Colonic mucosa (tissue), 4 donors: ENCODE results near the gene TNIP3. TPM values are rescaled to one million over a fixed set of nuclear protein-coding genes. Genes with fewer than 3 reads are reported as not detected.

ENCODE experiments used
- DNase-seq: peaks from one replicate; pipeline ENCODE4 v3.0.0-alpha.2; 2020
- H3K27ac ChIP-seq: fragments of 200-600 bp; one replicate; pipeline ENCODE4 v1.8.0; 2021
- H3K27me3 ChIP-seq: fragments of 200-600 bp; one replicate; pipeline ENCODE4 v1.8.0; 2021
- H3K36me3 ChIP-seq: fragments of 200-600 bp; one replicate; pipeline ENCODE4 v1.8.0; 2021
- H3K4me1 ChIP-seq: fragments of 200-600 bp; one replicate; pipeline ENCODE4 v1.8.0; 2021; ENCODE audit warnings: mild to moderate bottlenecking
- H3K4me3 ChIP-seq: fragments of 200-600 bp; one replicate; pipeline ENCODE4 v1.8.0; 2021
- H3K9ac ChIP-seq, 2 donors: one replicate each; pipeline ENCODE4 v1.7.0; 2013; ENCODE audit warnings: control low read depth in 2 of 2, low read depth in 2 of 2, low read length in 2 of 2
- H3K9me3 ChIP-seq: fragments of 200-600 bp; one replicate; pipeline ENCODE4 v1.8.0; 2021
- intact Hi-C: fragments of 100-400 bp; cut with DNase I; formaldehyde crosslinking; loops from one replicate; pipeline ENCODE4 v1.14.1; 2022
- total RNA-seq, 2 donors: library from RNA; stranded (reverse); fragmentation: NEBNext Ultra II Directional in 1 of 2; extraction: Animal tissue kit (Norgen Biotek cat#: 25700) in 1 of 2; gene quantifications; one replicate each; pipeline ENCODE4 v1.2.1, GENCODE V29; 2021
- TF ChIP-seq, protein P1 (sequence below): fragments of 200-600 bp; IDR thresholded peaks from one replicate; pipeline ENCODE4 v1.8.0; 2022; ENCODE audit warnings: antibody characterized with exemption, mild to moderate bottlenecking
- donor health status: healthy.
- donor health status: DM: no; HTN: no; CAD: no.
- donor health status: DM: no; HTN: no; CAD: no.

TNIP3 gene
- total RNA-seq, 2 donors from 2014 or later, result 0.40 to 1.2 TPM

DNA sequence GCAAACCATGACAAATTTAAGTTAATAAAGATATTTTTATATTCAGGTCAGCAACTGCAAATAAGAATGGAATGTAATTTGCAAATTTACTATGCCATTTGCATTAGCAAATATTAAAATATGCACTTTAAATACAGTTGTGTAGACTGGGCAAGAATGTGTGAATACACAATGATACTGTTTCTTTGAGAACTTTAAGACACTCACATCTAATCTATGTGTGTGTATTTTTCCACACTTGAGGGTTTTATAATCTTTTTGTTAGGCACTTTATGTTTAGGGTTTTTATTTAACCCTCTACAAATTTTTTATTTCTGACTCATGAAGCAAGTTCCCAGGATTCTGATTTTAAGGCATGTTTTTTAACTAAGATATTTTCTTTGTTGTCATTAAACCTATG lies 67.9 kb downstream of the TNIP3 start:
- intact Hi-C loops, result loop anchor here (2.0 to 10.0 kb wide), 4 partner anchors 261 to 1021 kb away; no protein-coding TSS in a partner anchor
- H3K9me3 ChIP-seq, result no peaks in the 10 kb centered on the region

DNA sequence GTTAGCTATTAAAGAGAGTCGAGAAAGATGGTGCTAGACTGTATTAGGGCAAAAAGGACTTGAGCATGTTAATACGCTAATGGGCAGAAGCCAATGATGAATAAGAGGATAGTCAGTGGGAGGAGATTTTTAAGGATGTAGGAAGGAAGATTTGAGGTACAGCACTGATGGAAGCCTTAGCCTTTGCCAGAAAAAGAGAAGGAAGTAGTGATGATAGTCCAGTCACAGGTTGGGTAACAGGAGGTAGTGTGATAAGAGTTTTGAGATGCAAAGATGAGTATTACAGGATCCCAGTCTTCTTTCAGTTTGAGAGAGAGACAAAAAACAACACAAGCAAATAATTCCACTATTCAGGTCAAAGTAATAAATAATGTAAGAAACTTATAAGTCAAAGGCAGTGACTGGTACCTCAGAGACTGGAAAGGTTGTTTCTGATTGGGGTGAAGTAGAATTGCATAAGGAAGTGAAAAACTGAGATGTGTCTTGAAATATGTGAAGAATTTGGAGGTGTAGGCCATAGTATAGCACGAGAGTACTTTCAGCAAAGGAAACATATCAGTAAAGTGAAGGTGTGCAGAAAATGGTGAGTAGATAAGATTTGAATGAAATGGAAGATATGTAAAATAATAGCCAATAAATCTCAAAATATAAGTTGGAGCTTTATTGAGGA lies 69.7 kb downstream of the TNIP3 start:
- H3K4me3 ChIP-seq, result no peak overlapping the region
- H3K4me1 ChIP-seq, result no peaks in the 10 kb centered on the region
- no peak overlapping the region for H3K9ac ChIP-seq
- TF ChIP-seq, protein P1, sequence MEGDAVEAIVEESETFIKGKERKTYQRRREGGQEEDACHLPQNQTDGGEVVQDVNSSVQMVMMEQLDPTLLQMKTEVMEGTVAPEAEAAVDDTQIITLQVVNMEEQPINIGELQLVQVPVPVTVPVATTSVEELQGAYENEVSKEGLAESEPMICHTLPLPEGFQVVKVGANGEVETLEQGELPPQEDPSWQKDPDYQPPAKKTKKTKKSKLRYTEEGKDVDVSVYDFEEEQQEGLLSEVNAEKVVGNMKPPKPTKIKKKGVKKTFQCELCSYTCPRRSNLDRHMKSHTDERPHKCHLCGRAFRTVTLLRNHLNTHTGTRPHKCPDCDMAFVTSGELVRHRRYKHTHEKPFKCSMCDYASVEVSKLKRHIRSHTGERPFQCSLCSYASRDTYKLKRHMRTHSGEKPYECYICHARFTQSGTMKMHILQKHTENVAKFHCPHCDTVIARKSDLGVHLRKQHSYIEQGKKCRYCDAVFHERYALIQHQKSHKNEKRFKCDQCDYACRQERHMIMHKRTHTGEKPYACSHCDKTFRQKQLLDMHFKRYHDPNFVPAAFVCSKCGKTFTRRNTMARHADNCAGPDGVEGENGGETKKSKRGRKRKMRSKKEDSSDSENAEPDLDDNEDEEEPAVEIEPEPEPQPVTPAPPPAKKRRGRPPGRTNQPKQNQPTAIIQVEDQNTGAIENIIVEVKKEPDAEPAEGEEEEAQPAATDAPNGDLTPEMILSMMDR, result no peak
- no peaks in the 10 kb centered on the region for H3K27me3 ChIP-seq
- intact Hi-C loops, result loop anchor here (10.0 kb wide), 2 partner anchors 260 to 1020 kb away; no protein-coding TSS in a partner anchor
- no peak for DNase-seq
- H3K36me3 ChIP-seq, result no peaks in the 10 kb centered on the region
- H3K27ac ChIP-seq, result no peak overlapping the region
- no peaks in the 10 kb centered on the region for H3K9me3 ChIP-seq

More for the DNA sequence above, 67.9 kb downstream of the TNIP3 start:
- no peak for DNase-seq
- Histone ChIP-seq H3K4me3 (no peak overlapping the region), H3K9ac (no peak overlapping the region), H3K36me3 (no peaks in the 10 kb centered on the region), H3K27ac (no peak overlapping the region), H3K27me3 (no peaks in the 10 kb centered on the region), H3K4me1 (no peaks in the 10 kb centered on the region)
- TF ChIP-seq, protein P1, result no peak

DNA sequence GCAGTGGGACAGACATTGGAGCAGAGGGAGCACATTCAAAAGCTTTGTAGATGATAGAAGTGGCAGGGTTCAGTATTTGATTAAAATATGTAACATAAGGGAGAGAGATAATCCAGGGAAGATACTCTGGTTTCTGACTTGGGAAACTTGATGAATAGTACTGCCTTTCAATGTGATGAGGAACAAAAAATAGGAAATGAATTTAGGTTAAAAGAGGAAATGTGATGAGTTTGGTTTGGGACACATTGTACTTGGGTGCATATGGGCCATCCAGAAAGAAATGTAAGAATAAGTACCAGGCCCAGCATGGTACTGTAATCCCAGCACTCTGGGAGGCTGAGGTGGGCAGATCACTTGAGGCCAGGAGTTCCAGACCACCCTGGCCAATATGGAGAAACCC lies 70.9 kb downstream of the TNIP3 start:
- no peak overlapping the region for H3K9ac ChIP-seq
- H3K36me3 ChIP-seq, result no peaks in the 10 kb centered on the region
- TF ChIP-seq, protein P1, result no peak
- H3K4me1 ChIP-seq, result no peaks in the 10 kb centered on the region
- DNase-seq, result no peak
- H3K27me3 ChIP-seq, result no peaks in the 10 kb centered on the region
- H3K9me3 ChIP-seq, result no peaks in the 10 kb centered on the region
- intact Hi-C loops, result loop anchor here (10.0 kb wide), 2 partner anchors 258 to 1018 kb away; no protein-coding TSS in a partner anchor
- H3K27ac ChIP-seq, result no peak overlapping the region
- no peak overlapping the region for H3K4me3 ChIP-seq

DNA sequence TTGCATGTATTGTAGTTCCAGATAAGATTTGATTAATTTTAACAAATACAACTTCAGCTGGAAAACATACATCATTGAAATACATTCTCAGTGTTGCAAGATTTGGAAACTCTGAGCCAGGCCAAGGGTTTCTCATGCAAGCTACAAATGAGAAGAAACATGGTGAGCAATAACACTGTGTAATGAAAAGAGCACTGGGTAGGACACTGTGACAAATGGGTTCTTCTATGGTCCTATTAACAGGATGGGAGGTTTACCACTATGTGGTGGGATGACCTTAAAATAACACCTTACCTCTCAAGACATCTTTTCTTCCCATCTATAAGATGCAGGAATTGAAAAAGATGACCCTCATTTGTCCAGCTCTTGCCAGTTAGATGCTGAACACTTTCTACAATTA lies 72.2 kb downstream of the TNIP3 start:
- no peak overlapping the region for H3K9ac ChIP-seq
- H3K9me3 ChIP-seq, result no peaks in the 10 kb centered on the region
- no peaks in the 10 kb centered on the region for H3K4me1 ChIP-seq
- no peak overlapping the region for H3K4me3 ChIP-seq
- H3K36me3 ChIP-seq, result no peaks in the 10 kb centered on the region
- no peaks in the 10 kb centered on the region for H3K27me3 ChIP-seq
- no peak for DNase-seq
- TF ChIP-seq, protein P1, result no peak
- H3K27ac ChIP-seq, result no peak overlapping the region
- intact Hi-C loops, result loop anchor here (10.0 kb wide), 2 partner anchors 257 to 1017 kb away; no protein-coding TSS in a partner anchor

DNA sequence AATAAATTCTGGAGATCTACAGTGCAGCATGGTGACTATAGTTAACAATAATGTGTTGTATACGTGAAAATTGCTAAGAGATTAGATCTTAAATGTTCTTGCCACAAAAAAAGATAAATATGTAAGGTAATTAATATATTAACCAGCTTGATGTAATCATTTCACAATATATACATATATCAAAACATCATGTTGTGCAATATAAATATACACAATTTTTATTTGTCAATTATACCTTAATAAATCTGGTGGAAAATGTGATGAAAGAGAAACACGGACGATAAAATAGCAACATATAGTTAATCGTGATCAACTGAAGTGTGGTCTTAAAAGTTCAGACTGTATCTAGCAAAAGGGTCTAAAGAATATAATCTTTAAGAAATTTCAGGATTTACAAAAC lies 75.3 kb downstream of the TNIP3 start:
- no peaks in the 10 kb centered on the region for H3K4me1 ChIP-seq
- intact Hi-C loops, result no loop called here
- TF ChIP-seq, protein P1, result no peak
- no peak overlapping the region for H3K27ac ChIP-seq
- no peak overlapping the region for H3K9ac ChIP-seq
- no peaks in the 10 kb centered on the region for H3K9me3 ChIP-seq
- no peaks in the 10 kb centered on the region for H3K27me3 ChIP-seq
- no peak for DNase-seq
- H3K4me3 ChIP-seq, result no peak overlapping the region
- no peaks in the 10 kb centered on the region for H3K36me3 ChIP-seq

Other genes starting within 250 kb of the TNIP3 start
- 1 to 10 TPM; 9.2 to 9.3 TPM for gene PRDM5, start 241.6 kb downstream of the TNIP3 start, total RNA-seq
- 10 to 100 TPM in 1 of 2 donors, 1 to 10 TPM in 1; 8.9 to 30.4 TPM for gene NDNF, start 91.8 kb downstream of the TNIP3 start, total RNA-seq
- gene QRFPR, start 216.7 kb upstream of the TNIP3 start, total RNA-seq, result not detected